IMR-90 (cell line): ENCODE data around the gene USP47. TPM values are rescaled to one million over a fixed set of nuclear protein-coding genes. Genes with fewer than 3 reads are reported as not detected.

Source experiments
- ATAC-seq: fragments of 200-7000 bp; cut with Tn5 transposase; 2 replicates; pipeline ENCODE4 v1.9.1; 2020; ENCODE audit warnings: low read depth, mild to moderate bottlenecking, moderate library complexity
- BruUV-seq: library from RNA; stranded (reverse); fragments of 400-500 nt; replicated peaks from 2 replicates; lab custom pipeline; 2021; lab: Mats Ljungman, UMichigan
- CTCF ChIA-PET: fragments of 300-600 bp; formaldehyde crosslinking; extraction: SDS; loops from one replicate; lab custom pipeline; 2021; ENCODE audit warnings: antibody characterized with exemption; lab: Yijun Ruan, JAX
- POLR2A ChIA-PET: fragments of 300-600 bp; sonication (Branson Sonifier 250); formaldehyde crosslinking; loops from one replicate; lab custom pipeline; 2022; ENCODE audit warnings: antibody characterized with exemption; ENCODE audit not compliant: unreplicated experiment; lab: Charles Lee
- DNase-seq: peaks from one replicate; pipeline ENCODE4 v3.0.0; 2013
- H2AFZ ChIP-seq: replicated peaks from 2 replicates; pipeline ENCODE3; 2013; ENCODE audit warnings: low read length, mild to moderate bottlenecking; ENCODE audit not compliant: poor library complexity
- H2AK5ac ChIP-seq: 2 replicates; pipeline ENCODE4 v1.6.1; 2013; ENCODE audit warnings: low read depth, low read length, inconsistent platforms
- H2AK9ac ChIP-seq: replicated peaks from 2 replicates; pipeline ENCODE3; 2013; ENCODE audit warnings: mild to moderate bottlenecking, low read depth, low read length, moderate library complexity; ENCODE audit not compliant: poor library complexity
- H2BK120ac ChIP-seq: 2 replicates; pipeline ENCODE4 v1.6.1; 2013; ENCODE audit warnings: low read depth, low read length, inconsistent platforms
- H2BK15ac ChIP-seq: 3 replicates; pipeline ENCODE4 v1.6.1; 2013; ENCODE audit warnings: low read depth, low read length, inconsistent platforms
- H2BK20ac ChIP-seq: 2 replicates; pipeline ENCODE4 v1.6.1; 2013; ENCODE audit warnings: low read depth, mild to moderate bottlenecking, inconsistent platforms, low read length, moderate library complexity
- H2BK5ac ChIP-seq: 2 replicates; pipeline ENCODE4 v1.6.1; 2013; ENCODE audit warnings: mild to moderate bottlenecking, low read depth, low read length, inconsistent platforms; ENCODE audit not compliant: poor library complexity, severe bottlenecking
- H3K14ac ChIP-seq: replicated peaks from 2 replicates; pipeline ENCODE4 v1.6.1; 2013; ENCODE audit warnings: low read depth, low read length, inconsistent platforms
- H3K18ac ChIP-seq: 2 replicates; pipeline ENCODE4 v1.6.1; 2013; ENCODE audit warnings: low read depth, low read length, control low read depth
- H3K23ac ChIP-seq: 2 replicates; pipeline ENCODE4 v1.6.1; 2013; ENCODE audit warnings: low read depth, low read length, inconsistent platforms
- H3K27ac ChIP-seq: 2 replicates; pipeline ENCODE4 v1.5.1; 2013; ENCODE audit warnings: mild to moderate bottlenecking, control low read depth, low read length; ENCODE audit not compliant: insufficient read depth
- H3K27me3 ChIP-seq: 2 replicates; pipeline ENCODE4 v1.6.1; 2013; ENCODE audit warnings: low read length; ENCODE audit not compliant: control insufficient read depth, insufficient read depth
- H3K36me3 ChIP-seq: 2 replicates; pipeline ENCODE4 v1.6.1; 2013; ENCODE audit warnings: low read length, mixed read lengths; ENCODE audit not compliant: control insufficient read depth, insufficient read depth
- H3K4ac ChIP-seq: 2 replicates; pipeline ENCODE4 v1.6.1; 2013; ENCODE audit warnings: low read depth, low read length, inconsistent platforms
- H3K4me1 ChIP-seq: 2 replicates; pipeline ENCODE4 v1.6.1; 2013; ENCODE audit warnings: low read length, mixed read lengths; ENCODE audit not compliant: control insufficient read depth, insufficient read depth
- H3K4me2 ChIP-seq: 2 replicates; pipeline ENCODE4 v1.6.1; 2013; ENCODE audit warnings: low read depth, mild to moderate bottlenecking, control low read depth, low read length, moderate library complexity
- H3K4me3 ChIP-seq: 2 replicates; pipeline ENCODE4 v1.5.1; 2013; ENCODE audit warnings: low read depth, mild to moderate bottlenecking, control low read depth, low read length, moderate library complexity; ENCODE audit not compliant: insufficient read depth
- H3K56ac ChIP-seq: 2 replicates; pipeline ENCODE4 v1.6.1; 2013; ENCODE audit warnings: low read length, inconsistent platforms; ENCODE audit not compliant: insufficient read depth; ENCODE audit errors: extremely low read depth
- H3K79me1 ChIP-seq, 2 experiments: 2 replicates each; pipeline ENCODE4 v1.6.1; 2013; ENCODE audit warnings: low read length in 2 of 2, inconsistent platforms in 1 of 2, low read depth in 1 of 2
- H3K9ac ChIP-seq: 2 replicates; pipeline ENCODE4 v1.6.1; 2013; ENCODE audit warnings: low read depth, low read length, control low read depth
- H3K9me1 ChIP-seq: 2 replicates; pipeline ENCODE4 v1.6.1; 2013; ENCODE audit warnings: low read length, inconsistent platforms; ENCODE audit not compliant: insufficient read depth
- H3K9me3 ChIP-seq: 2 replicates; pipeline ENCODE4 v1.6.1; 2013; ENCODE audit warnings: low read length; ENCODE audit not compliant: control insufficient read depth, insufficient read depth
- H4K20me1 ChIP-seq: 2 replicates; pipeline ENCODE4 v1.6.1; 2013; ENCODE audit warnings: low read length, inconsistent platforms; ENCODE audit not compliant: insufficient read depth
- H4K5ac ChIP-seq: 2 replicates; pipeline ENCODE4 v1.6.1; 2013; ENCODE audit warnings: mild to moderate bottlenecking, low read depth, low read length, control low read depth
- H4K8ac ChIP-seq, 2 experiments: 2 replicates each; pipeline ENCODE4 v1.6.1; 2013; ENCODE audit warnings: low read depth in 2 of 2, low read length in 2 of 2, control low read depth in 1 of 2, inconsistent platforms in 1 of 2
- H4K91ac ChIP-seq: 2 replicates; pipeline ENCODE4 v1.6.1; 2013; ENCODE audit warnings: low read depth, low read length, inconsistent platforms; ENCODE audit not compliant: insufficient read depth
- MAFK ChIP-seq: IDR thresholded peaks from 2 replicates; pipeline ENCODE4 v1.6.1; 2012; ENCODE audit warnings: low read depth, low read length, improper control_type of control experiment
- NFE2L2 ChIP-seq: fragments of 150-350 bp; IDR thresholded peaks from 2 replicates; pipeline ENCODE4 v1.6.1; 2016; ENCODE audit warnings: low read depth, mild to moderate bottlenecking, low read length
- WGBS, 2 experiments: methylation state at CpG; one replicate each; pipeline versions ENCODE4 v1.1.5 to v1.1.7; 2013; ENCODE audit warnings: missing lambda C conversion rate in 2 of 2; ENCODE audit not compliant: insufficient read length in 1 of 2; ENCODE audit errors: extremely low coverage in 2 of 2; 5-methylcytosine and 5-hydroxymethylcytosine counted together
- dilution Hi-C: fragments of 300-500 bp; cut with HindIII; formaldehyde crosslinking; loops from one replicate; pipeline ENCODE4 v1.14.3; 2018; ENCODE audit warnings: low sequenced_read_pairs; ENCODE audit not compliant: unreplicated experiment
- in situ Hi-C: fragments of 300-500 bp; cut with MboI; formaldehyde crosslinking; loops from 3 replicates; pipeline ENCODE4 v1.14.3; 2019; ENCODE audit warnings: low sequenced_read_pairs, inconsistent platforms, mixed read lengths
- intact Hi-C: fragments of 100-400 bp; cut with micrococcal nuclease; formaldehyde crosslinking; loops from 2 replicates; pipeline ENCODE4 v1.10.0; 2022
- polyA plus RNA-seq, 3 experiments: library from polyadenylated mRNA; depleted of rRNA; stranded (reverse); fragments of >200 nt; gene quantifications; 2 replicates each; pipeline ENCODE4 v1.2.3, GENCODE V29; 2012; ENCODE audit warnings: low replicate concordance in 1 of 3
- total RNA-seq: library from RNA; depleted of rRNA; stranded (reverse); fragments of >200 nt; gene quantifications from 2 replicates; pipeline ENCODE4 v1.2.3, GENCODE V29; 2012

Gene USP47
- total and polyA plus RNA-seq, 2 of the 4 experiments (the other 2 are of a cell fraction) = 15.0 to 110 TPM

- in situ Hi-C loops (no loop called here), dilution Hi-C loops (no loop called here)
Observed at GRCh38 chr11:11862999-11863398, 21.2 kb downstream of the USP47 start.

More at GRCh38 chr11:11862999-11863398, 21.2 kb downstream of the USP47 start:
- ChIA-PET POLR2A (no interaction called here), CTCF (no interaction called here)
- Histone ChIP-seq H3K14ac (no peak overlapping the region), H2BK15ac (no peak overlapping the region), H3K36me3 (peaks cover 1% of the 10 kb centered on the region; the same call in 1 of the 2 replicates), H3K4me2 (no peak overlapping the region), H4K91ac (no peak overlapping the region), H2AK9ac (no peak overlapping the region), H3K4me3 (no peak overlapping the region), H2BK5ac (no peak overlapping the region), H2BK120ac (no peak overlapping the region), H3K23ac (no peak overlapping the region), H3K56ac (no peak overlapping the region), H3K18ac (no peak overlapping the region), H3K79me1 (peaks cover 4 to 54% of the 10 kb centered on the region in 2 experiments; a peak in 3 of 4 replicates), H3K9ac (no peak overlapping the region), H3K27me3 (no peaks in the 10 kb centered on the region), H2AFZ (no peak overlapping the region), H3K27ac (no peak overlapping the region), H3K4ac (no peak overlapping the region), H3K9me3 (peaks cover 3% of the 10 kb centered on the region), H4K20me1 (peaks cover 77% of the 10 kb centered on the region), H4K8ac (no peak overlapping the region), H3K4me1 (peaks cover 2% of the 10 kb centered on the region), H2AK5ac (no peak overlapping the region), H2BK20ac (no peak overlapping the region), H3K9me1 (peaks cover 2% of the 10 kb centered on the region; the same call in 1 of the 2 replicates), H4K5ac (no peak overlapping the region)
- DNase-seq (no peak), ATAC-seq (no peak)
- no CpG with 5 or more reads among the region's 2 CpGs for WGBS, 2 experiments
- TF ChIP-seq NFE2L2 (0 out of 2 replicates have a peak, but pooled peaks have one; percentile 37), MAFK (no peak)
- intact Hi-C loops = no loop called here
- BruUV-seq = no TSS peak
